Sigmoid colon (tissue), 7 donors: ENCODE results near the gene CYP4F2. TPM values are rescaled to one million over a fixed set of nuclear protein-coding genes. Genes with fewer than 3 reads are reported as not detected.
"Not testable (repeated sequence)": the region's sequence is repeated elsewhere in the genome, so short reads cannot be mapped to it uniquely, and the experiment has no call there.

Experiments
- DNase-seq: peaks from one replicate; pipeline ENCODE4 v3.0.0-alpha.2; 2019
- H3K27ac ChIP-seq, 4 donors: fragments of 200-600 bp; sonication (generic); one replicate each; pipeline ENCODE4 v1.5.1; 2016 to 2019; ENCODE audit warnings: mild to moderate bottlenecking in 1 of 4
- H3K27me3 ChIP-seq, 3 donors: fragments of 200-600 bp; sonication (generic); one replicate each; pipeline ENCODE4 v1.5.1; 2019; ENCODE audit warnings: mild to moderate bottlenecking in 1 of 3
- H3K36me3 ChIP-seq, 4 donors: fragments of 200-600 bp; sonication (generic); one replicate each; pipeline ENCODE4 v1.5.1; 2016 to 2019
- H3K4me1 ChIP-seq, 4 donors: fragments of 200-600 bp; sonication (generic); one replicate each; pipeline ENCODE4 v1.5.1; 2017 to 2019
- H3K4me3 ChIP-seq, 4 donors: fragments of 200-600 bp; sonication (generic); one replicate each; pipeline ENCODE4 v1.5.1; 2017 to 2019; ENCODE audit warnings: mild to moderate bottlenecking in 2 of 4, moderate library complexity in 1 of 4
- H3K9me3 ChIP-seq, 4 donors: fragments of 200-600 bp in 3 of 4; sonication (generic) in 3 of 4; one replicate each; pipeline versions ENCODE4 v1.5.1 to v1.6.1; 2013 to 2019
- CTCF ChIP-seq, 4 experiments: fragments of 450-650 bp in 3 of 4; fragments of 200-600 bp in 1 of 4; IDR thresholded peaks; one replicate each; pipeline ENCODE4 v1.5.1; 2016 to 2019; ENCODE audit warnings: antibody characterized with exemption in 4 of 4, mild to moderate bottlenecking in 3 of 4, moderate library complexity in 2 of 4
- EP300 ChIP-seq, 4 donors: sonication (generic); formaldehyde crosslinking; IDR thresholded peaks; one replicate each; pipeline ENCODE4 v1.6.1; 2017; ENCODE audit warnings: antibody characterized with exemption in 4 of 4
- POLR2A ChIP-seq, 2 donors: fragments of 450-650 bp; IDR thresholded peaks; one replicate each; pipeline ENCODE4 v1.6.1; 2016; ENCODE audit warnings: antibody characterized with exemption in 2 of 2, mild to moderate bottlenecking in 2 of 2, moderate library complexity in 2 of 2
- POLR2AphosphoS5 ChIP-seq, 4 donors: sonication (generic); formaldehyde crosslinking; IDR thresholded peaks; one replicate each; pipeline ENCODE4 v1.6.1; 2017; ENCODE audit warnings: antibody characterized with exemption in 4 of 4
- WGBS, 2 donors: extraction: QIAGEN DNeasy Blood & Tissue Kit; methylation state at CpG; one replicate each; pipeline ENCODE4 v1.1.7; 2013; 5-methylcytosine and 5-hydroxymethylcytosine counted together
- intact Hi-C: fragments of 100-400 bp; cut with DNase I; formaldehyde crosslinking; loops from one replicate; pipeline ENCODE4 v1.15.1; 2023
- polyA plus RNA-seq, 3 donors: library from polyadenylated mRNA; stranded (reverse); fragments of 200-250 nt; gene quantifications; one replicate each; pipeline ENCODE4 v1.2.3, GENCODE V29; 2013
- total RNA-seq, 4 donors: library from RNA; depleted of rRNA; stranded (reverse); fragments of >200 nt; gene quantifications; one replicate each; pipeline ENCODE4 v1.1.0, GENCODE V29; 2016
- donor health status: healthy with polysubstance abuse.
- donor health status: Bipolar disorder and iron deficiency.
- donor health status: healthy.

The CYP4F2 gene
- total and polyA plus RNA-seq, 7 donors = 1.2 to 2.2 (median 1.8) TPM; not detected in 4

GRCh38 chr19:15850385-15850784, 47.5 kb downstream of the CYP4F2 start:
- H3K9me3 ChIP-seq = no peaks in the 10 kb centered on the region
- intact Hi-C loops = no loop called here
- no peaks in the 10 kb centered on the region for H3K4me1 ChIP-seq
- TF ChIP-seq POLR2A (IDR thresholded peaks at IDR 0.05) = no peak
- no peak for TF ChIP-seq POLR2AphosphoS5 (IDR thresholded peaks at IDR 0.05)
- TF ChIP-seq EP300 (IDR thresholded peaks at IDR 0.05) = no peak
- TF ChIP-seq CTCF (IDR thresholded peaks at IDR 0.05) = no peak
- no peaks in the 10 kb centered on the region for H3K36me3 ChIP-seq
- no peak for DNase-seq
- 82 to 90% methylated on average over 3 of the region's 3 CpGs for WGBS, 2 donors
- H3K27ac ChIP-seq = no peak overlapping the region
- H3K27me3 ChIP-seq = no peaks in the 10 kb centered on the region
- H3K4me3 ChIP-seq = no peak overlapping the region

- intact Hi-C loops = no loop called here
- WGBS, 2 donors = 89 to 92% methylated on average over 6 of the region's 6 CpGs
- no peak overlapping the region for H3K27ac ChIP-seq
- H3K4me1 ChIP-seq = no peaks in the 10 kb centered on the region
- H3K36me3 ChIP-seq = no peaks in the 10 kb centered on the region
- no peaks in the 10 kb centered on the region for H3K27me3 ChIP-seq
- DNase-seq = no peak
- no peaks in the 10 kb centered on the region for H3K9me3 ChIP-seq
- no peak overlapping the region for H3K4me3 ChIP-seq
- TF ChIP-seq POLR2A (IDR thresholded peaks at IDR 0.05) (no peak), CTCF (IDR thresholded peaks at IDR 0.05) (no peak), POLR2AphosphoS5 (IDR thresholded peaks at IDR 0.05) (no peak), EP300 (IDR thresholded peaks at IDR 0.05) (no peak)
Observed at GRCh38 chr19:15846923-15847322, 51.0 kb downstream of the CYP4F2 start.

GRCh38 chr19:15843894-15844222, 54.0 kb downstream of the CYP4F2 start:
- H3K27ac ChIP-seq, H3K36me3 ChIP-seq, H3K4me1 ChIP-seq, H3K4me3 ChIP-seq, H3K27me3 ChIP-seq, intact Hi-C loops, H3K9me3 ChIP-seq: not testable (repeated sequence)
- peak; percentile 66 for DNase-seq
- WGBS, 2 donors = 63 to 76% methylated on average over 8 of the region's 8 CpGs

- no peak for DNase-seq
- no peak overlapping the region for H3K27ac ChIP-seq
- no peak overlapping the region for H3K4me3 ChIP-seq
- no peaks in the 10 kb centered on the region for H3K9me3 ChIP-seq
- no peak for TF ChIP-seq POLR2A (IDR thresholded peaks at IDR 0.05)
- no peak for TF ChIP-seq CTCF (IDR thresholded peaks at IDR 0.05)
- no peak for TF ChIP-seq EP300 (IDR thresholded peaks at IDR 0.05)
- TF ChIP-seq POLR2AphosphoS5 (IDR thresholded peaks at IDR 0.05) = no peak
- intact Hi-C loops = no loop called here
- H3K36me3 ChIP-seq = no peaks in the 10 kb centered on the region
- H3K4me1 ChIP-seq = no peaks in the 10 kb centered on the region
- no peaks in the 10 kb centered on the region for H3K27me3 ChIP-seq
- 48 to 58% methylated on average over 5 of the region's 5 CpGs for WGBS, 2 donors
Observed at GRCh38 chr19:15843203-15843893, 54.5 kb downstream of the CYP4F2 start.

- TF ChIP-seq POLR2A (IDR thresholded peaks at IDR 0.05) = no peak
- no peak for TF ChIP-seq CTCF (IDR thresholded peaks at IDR 0.05)
- no peak for TF ChIP-seq EP300 (IDR thresholded peaks at IDR 0.05)
- TF ChIP-seq POLR2AphosphoS5 (IDR thresholded peaks at IDR 0.05) = no peak
- 65 to 66% methylated on average over 11 of the region's 11 CpGs for WGBS, 2 donors
- intact Hi-C loops = no loop called here
- no peak for DNase-seq
- Histone ChIP-seq H3K27me3 (no peaks in the 10 kb centered on the region), H3K36me3 (no peaks in the 10 kb centered on the region), H3K27ac (no peak overlapping the region), H3K9me3 (no peaks in the 10 kb centered on the region), H3K4me3 (no peak overlapping the region), H3K4me1 (peaks cover 0 to 5% (median 0%) of the 10 kb centered on the region in 4 donors)
Observed at GRCh38 chr19:15841875-15842569, 55.9 kb downstream of the CYP4F2 start.
